LNCAP (cell line): ENCODE measurements around the gene VN1R5.

Source experiments
- CTCF ChIP-seq: fragments of 450-650 bp; IDR thresholded peaks from 2 replicates; pipeline ENCODE4 v1.5.1; 2017; ENCODE audit warnings: mild to moderate bottlenecking

The VN1R5 gene

GRCh38 chr1:247274605-247275256, 18.9 kb downstream of the VN1R5 start:
- no peak for TF ChIP-seq CTCF

GRCh38 chr1:247277191-247277590, 21.3 kb downstream of the VN1R5 start:
- no peak for TF ChIP-seq CTCF

GRCh38 chr1:247281001-247281574, 25.2 kb downstream of the VN1R5 start:
- TF ChIP-seq CTCF = no peak

- no peak for TF ChIP-seq CTCF
Observed at GRCh38 chr1:247286134-247286670, 30.3 kb downstream of the VN1R5 start.

- TF ChIP-seq CTCF = no peak
Observed at GRCh38 chr1:247287460-247287859, 31.6 kb downstream of the VN1R5 start.

GRCh38 chr1:247288341-247288740, 32.5 kb downstream of the VN1R5 start:
- no peak for TF ChIP-seq CTCF

GRCh38 chr1:247290576-247290975, 34.7 kb downstream of the VN1R5 start:
- no peak for TF ChIP-seq CTCF
